ENCODE results near the gene SHB. TPM values are rescaled to one million over a fixed set of nuclear protein-coding genes. Genes with fewer than 3 reads are reported as not detected.

SHB gene
- total RNA-seq, 1 experiment from 2014 or later: 20.7 TPM

DNA sequence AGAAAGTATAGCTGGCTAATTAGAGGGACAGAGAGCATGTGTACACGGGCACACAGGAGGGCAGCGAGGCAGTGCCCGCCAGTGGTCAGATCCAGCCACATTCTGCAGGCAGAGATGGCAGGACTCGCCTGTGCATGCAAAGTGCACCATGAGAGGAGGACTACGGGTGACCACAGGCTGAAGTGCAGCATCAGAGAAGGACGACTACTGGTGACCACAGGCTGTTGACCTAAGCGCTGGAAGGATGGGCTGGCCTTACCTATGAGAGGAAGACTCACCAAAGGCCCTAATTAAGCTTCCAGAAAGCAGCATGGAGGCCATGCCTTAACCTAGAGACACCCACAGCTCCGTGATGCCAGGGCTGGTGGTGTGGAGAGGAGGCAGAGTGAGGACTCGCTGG is 110.9 kb downstream of the SHB start:
- H3K27ac ChIP-seq (ENCODE audit: low read depth, low read length, poor library complexity, severe bottlenecking): no peak overlapping the region
- POLR2A ChIA-PET (ENCODE audit: low non-redundant PET): no interaction called here
- no peaks in the 10 kb centered on the region for H3K9me3 ChIP-seq (ENCODE audit: low read depth, low read length, poor library complexity, severe bottlenecking)
- no peak for TF ChIP-seq EZH2 (IDR thresholded peaks at IDR 0.05; ENCODE audit: borderline replicate concordance, low read depth, low read length, poor library complexity, severe bottlenecking)
- TF ChIP-seq, protein P1, sequence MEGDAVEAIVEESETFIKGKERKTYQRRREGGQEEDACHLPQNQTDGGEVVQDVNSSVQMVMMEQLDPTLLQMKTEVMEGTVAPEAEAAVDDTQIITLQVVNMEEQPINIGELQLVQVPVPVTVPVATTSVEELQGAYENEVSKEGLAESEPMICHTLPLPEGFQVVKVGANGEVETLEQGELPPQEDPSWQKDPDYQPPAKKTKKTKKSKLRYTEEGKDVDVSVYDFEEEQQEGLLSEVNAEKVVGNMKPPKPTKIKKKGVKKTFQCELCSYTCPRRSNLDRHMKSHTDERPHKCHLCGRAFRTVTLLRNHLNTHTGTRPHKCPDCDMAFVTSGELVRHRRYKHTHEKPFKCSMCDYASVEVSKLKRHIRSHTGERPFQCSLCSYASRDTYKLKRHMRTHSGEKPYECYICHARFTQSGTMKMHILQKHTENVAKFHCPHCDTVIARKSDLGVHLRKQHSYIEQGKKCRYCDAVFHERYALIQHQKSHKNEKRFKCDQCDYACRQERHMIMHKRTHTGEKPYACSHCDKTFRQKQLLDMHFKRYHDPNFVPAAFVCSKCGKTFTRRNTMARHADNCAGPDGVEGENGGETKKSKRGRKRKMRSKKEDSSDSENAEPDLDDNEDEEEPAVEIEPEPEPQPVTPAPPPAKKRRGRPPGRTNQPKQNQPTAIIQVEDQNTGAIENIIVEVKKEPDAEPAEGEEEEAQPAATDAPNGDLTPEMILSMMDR (conservative IDR thresholded peaks at IDR 0.05; ENCODE audit: low read depth, low read length): no peak
- no peaks in the 10 kb centered on the region for H3K4me1 ChIP-seq (ENCODE audit: insufficient read depth, low read length, poor library complexity, severe bottlenecking)
- peaks cover 7% of the 10 kb centered on the region for H3K36me3 ChIP-seq (ENCODE audit: insufficient read depth, low read length, poor library complexity, severe bottlenecking)
- DNase-seq (ENCODE audit: low spot score): no peak
- CTCF ChIA-PET: no interaction called here
- no peak overlapping the region for H3K4me3 ChIP-seq (ENCODE audit: low read depth, low read length, poor library complexity, severe bottlenecking)
- H3K27me3 ChIP-seq (replicated peaks; ENCODE audit: insufficient read depth, low read depth, low read length, poor library complexity): no peaks in the 10 kb centered on the region
- no TSS peak for BruUV-seq (replicated peaks)
- intact Hi-C loops (cut with micrococcal nuclease; ENCODE audit: unreplicated experiment): no loop called here

DNA sequence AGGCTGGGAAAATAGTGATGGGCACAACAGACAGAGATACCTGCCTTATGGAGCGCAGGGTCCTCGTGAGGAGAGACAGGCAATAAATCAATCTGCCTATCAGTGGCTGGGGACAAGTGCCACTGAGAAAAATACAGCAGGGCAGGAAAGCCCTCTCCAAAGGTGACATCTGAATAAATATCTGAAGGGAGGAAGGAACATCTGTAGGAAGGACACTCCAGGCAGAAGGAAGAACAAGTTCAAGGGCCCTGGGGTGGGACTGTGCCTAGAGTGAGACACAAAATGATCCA is 111.4 kb downstream of the SHB start:
- H3K36me3 ChIP-seq (ENCODE audit: insufficient read depth, low read length, poor library complexity, severe bottlenecking): peaks cover 7% of the 10 kb centered on the region
- TF ChIP-seq EZH2 (IDR thresholded peaks at IDR 0.05; ENCODE audit: borderline replicate concordance, low read depth, low read length, poor library complexity, severe bottlenecking): no peak
- TF ChIP-seq, protein P1 (conservative IDR thresholded peaks at IDR 0.05; ENCODE audit: low read depth, low read length): no peak
- ChIA-PET CTCF (no interaction called here), POLR2A (ENCODE audit: low non-redundant PET) (no interaction called here)
- no peak overlapping the region for H3K4me3 ChIP-seq (ENCODE audit: low read depth, low read length, poor library complexity, severe bottlenecking)
- DNase-seq (ENCODE audit: low spot score): no peak
- H3K27me3 ChIP-seq (replicated peaks; ENCODE audit: insufficient read depth, low read depth, low read length, poor library complexity): no peaks in the 10 kb centered on the region
- H3K4me1 ChIP-seq (ENCODE audit: insufficient read depth, low read length, poor library complexity, severe bottlenecking): no peaks in the 10 kb centered on the region
- H3K27ac ChIP-seq (ENCODE audit: low read depth, low read length, poor library complexity, severe bottlenecking): no peak overlapping the region
- no TSS peak for BruUV-seq (replicated peaks)
- intact Hi-C loops (cut with micrococcal nuclease; ENCODE audit: unreplicated experiment): no loop called here
- H3K9me3 ChIP-seq (ENCODE audit: low read depth, low read length, poor library complexity, severe bottlenecking): no peaks in the 10 kb centered on the region

DNA sequence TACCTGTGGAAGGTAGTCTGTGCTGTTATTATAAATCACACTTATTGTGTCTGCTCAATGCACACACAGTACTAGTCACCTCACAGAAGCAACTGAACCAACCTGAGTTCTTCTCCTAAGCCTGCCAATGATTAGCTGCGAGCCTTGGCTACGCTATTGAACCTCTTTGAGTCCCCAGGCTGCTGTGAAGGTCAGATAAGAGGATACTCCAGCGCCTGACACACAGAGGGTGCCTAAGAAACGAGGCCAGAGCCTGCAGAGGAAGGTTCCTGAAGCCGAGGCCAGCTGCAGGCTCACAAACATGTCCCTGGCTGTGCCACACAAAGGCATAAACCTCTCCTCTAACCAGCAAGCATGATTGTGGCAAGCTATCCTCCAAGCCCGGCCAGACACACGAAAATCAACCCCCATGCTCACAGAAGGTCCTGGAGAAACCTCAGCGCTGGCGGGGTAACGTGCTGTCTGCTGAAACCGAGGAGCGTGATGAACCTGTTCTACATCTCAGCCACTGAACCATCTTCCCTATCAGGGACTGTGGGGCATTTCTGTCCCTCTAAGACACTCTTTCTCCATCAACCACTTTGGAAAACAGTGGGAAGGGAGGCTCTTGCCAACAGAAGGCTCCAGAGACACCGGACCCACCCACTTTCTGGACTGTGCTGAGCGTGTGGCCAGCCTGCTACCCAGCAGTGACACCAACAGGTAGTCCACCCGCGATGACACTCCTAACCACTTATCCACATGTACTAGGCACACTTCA is 111.9 kb downstream of the SHB start:
- POLR2A ChIA-PET (ENCODE audit: low non-redundant PET): no interaction called here
- DNase-seq (ENCODE audit: low spot score): no peak
- intact Hi-C loops (cut with micrococcal nuclease; ENCODE audit: unreplicated experiment): no loop called here
- H3K4me3 ChIP-seq (ENCODE audit: low read depth, low read length, poor library complexity, severe bottlenecking): no peak overlapping the region
- TF ChIP-seq, protein P1 (conservative IDR thresholded peaks at IDR 0.05; ENCODE audit: low read depth, low read length): no peak
- TF ChIP-seq EZH2 (IDR thresholded peaks at IDR 0.05; ENCODE audit: borderline replicate concordance, low read depth, low read length, poor library complexity, severe bottlenecking): no peak
- CTCF ChIA-PET: no interaction called here
- no peaks in the 10 kb centered on the region for H3K4me1 ChIP-seq (ENCODE audit: insufficient read depth, low read length, poor library complexity, severe bottlenecking)
- BruUV-seq (replicated peaks): no TSS peak
- no peaks in the 10 kb centered on the region for H3K9me3 ChIP-seq (ENCODE audit: low read depth, low read length, poor library complexity, severe bottlenecking)
- no peak overlapping the region for H3K27ac ChIP-seq (ENCODE audit: low read depth, low read length, poor library complexity, severe bottlenecking)
- H3K27me3 ChIP-seq (replicated peaks; ENCODE audit: insufficient read depth, low read depth, low read length, poor library complexity): no peaks in the 10 kb centered on the region
- peaks cover 7% of the 10 kb centered on the region for H3K36me3 ChIP-seq (ENCODE audit: insufficient read depth, low read length, poor library complexity, severe bottlenecking)

All from A673 (cell line).